DND-41 (cell line): ENCODE measurements around the gene IQCC.

Source experiments
- CTCF ChIP-seq: IDR thresholded peaks from 2 replicates; pipeline ENCODE4 v1.5.1; 2012; ENCODE audit warnings: borderline replicate concordance, low read length, moderate library complexity, mild to moderate bottlenecking; ENCODE audit not compliant: poor library complexity, severe bottlenecking; ENCODE audit errors: extremely low read depth
- EZH2 ChIP-seq: IDR thresholded peaks from 3 replicates; pipeline ENCODE4 v1.6.1; 2012; ENCODE audit warnings: borderline replicate concordance, low read depth, mild to moderate bottlenecking, moderate library complexity, low read length, inconsistent platforms; ENCODE audit not compliant: severe bottlenecking

DNA sequence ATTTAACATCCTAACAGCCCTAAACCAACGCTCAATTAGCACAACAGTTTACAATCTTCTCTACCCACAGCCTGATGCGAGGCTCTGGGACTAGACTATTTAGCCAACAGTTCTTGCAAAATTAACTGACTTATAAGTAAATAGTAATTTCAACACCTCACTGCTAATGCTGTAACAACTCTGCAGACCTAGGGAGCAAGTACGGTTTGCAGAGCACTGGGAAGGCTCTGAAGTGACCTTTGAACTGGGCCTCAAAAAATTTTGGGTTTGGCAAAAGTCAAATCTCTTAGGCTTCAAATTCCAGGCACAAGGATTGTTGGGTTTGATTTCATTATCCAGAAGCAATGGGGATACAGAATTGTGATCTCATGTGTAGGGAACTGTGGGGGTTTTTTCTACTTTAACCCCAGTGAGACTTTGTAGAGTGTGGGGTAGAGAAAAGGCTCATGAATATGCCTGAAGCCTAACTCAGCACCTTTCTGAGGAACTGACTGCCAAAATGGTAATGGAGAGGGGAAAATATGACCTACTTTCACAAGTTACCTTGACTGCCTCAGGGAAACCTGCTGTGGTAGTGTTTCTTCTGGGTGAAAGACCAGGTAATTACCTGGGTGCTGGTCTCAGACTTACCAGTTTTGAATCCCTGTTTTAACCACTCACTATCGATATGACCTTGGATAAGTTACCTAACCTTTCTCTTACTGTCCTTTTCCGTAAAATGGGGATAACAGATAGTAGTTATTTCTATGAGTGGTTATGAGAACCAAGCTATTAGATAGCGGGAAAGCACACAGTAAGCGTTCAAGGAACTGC, 26.9 kb upstream of the IQCC start:
- TF ChIP-seq CTCF (no peak), EZH2 (no peak)
